HEK293T (cell line): ENCODE data around the gene PFDN1.

ENCODE experiments used
- ARNT ChIP-seq: fragments of 450-650 bp; IDR thresholded peaks from 2 replicates; pipeline ENCODE4 v1.6.1; 2017; ENCODE audit warnings: mild to moderate bottlenecking
- BHLHE40 ChIP-seq: fragments of 450-650 bp; IDR thresholded peaks from 2 replicates; pipeline ENCODE4 v1.6.1; 2016; ENCODE audit warnings: mild to moderate bottlenecking, moderate library complexity, borderline replicate concordance
- CTBP1 ChIP-seq: fragments of 450-650 bp; IDR thresholded peaks from 2 replicates; pipeline ENCODE4 v1.6.1; 2016; ENCODE audit warnings: borderline replicate concordance
- ELF4 ChIP-seq: fragments of 450-650 bp; IDR thresholded peaks from 2 replicates; pipeline ENCODE4 v1.6.1; 2017; ENCODE audit warnings: antibody characterized with exemption
- FOXA1 ChIP-seq: fragments of 450-650 bp; IDR thresholded peaks from 2 replicates; pipeline ENCODE4 v1.6.1; 2016; ENCODE audit warnings: mild to moderate bottlenecking
- FOXK2 ChIP-seq: fragments of 450-650 bp; IDR thresholded peaks from 2 replicates; pipeline ENCODE4 v1.6.1; 2016; ENCODE audit warnings: mild to moderate bottlenecking
- FOXM1 ChIP-seq: fragments of 450-650 bp; IDR thresholded peaks from 2 replicates; pipeline ENCODE4 v1.6.1; 2017; ENCODE audit warnings: mild to moderate bottlenecking, borderline replicate concordance
- HDGF ChIP-seq: fragments of 450-650 bp; IDR thresholded peaks from 2 replicates; pipeline ENCODE4 v1.6.1; 2017; ENCODE audit warnings: antibody characterized with exemption, borderline replicate concordance
- PKNOX1 ChIP-seq: fragments of 450-650 bp; IDR thresholded peaks from 2 replicates; pipeline ENCODE4 v1.6.1; 2016
- SP1 ChIP-seq: fragments of 450-650 bp; IDR thresholded peaks from 2 replicates; pipeline ENCODE4 v1.6.1; 2017
- SUZ12 ChIP-seq: fragments of 450-650 bp; IDR thresholded peaks from 2 replicates; pipeline ENCODE4 v1.6.1; 2016; ENCODE audit warnings: mild to moderate bottlenecking
- ZNF384 ChIP-seq: fragments of 450-650 bp; IDR thresholded peaks from 2 replicates; pipeline ENCODE4 v1.6.1; 2016

- TF ChIP-seq PKNOX1 (no peak), FOXA1 (no peak), ARNT (no peak), SUZ12 (no peak), FOXK2 (no peak), BHLHE40 (no peak), SP1 (no peak), FOXM1 (no peak), ELF4 (no peak), CTBP1 (no peak), HDGF (no peak), ZNF384 (no peak)
These were observed 56.4 kb downstream of the PFDN1 start for GRCh38 chr5:140246378-140247122.
